ENCODE measurements around the gene TMEM121B.
A peak's percentile ranks its signal among the peaks of the same experiment; 100 is the strongest.

Gene TMEM121B

DNA sequence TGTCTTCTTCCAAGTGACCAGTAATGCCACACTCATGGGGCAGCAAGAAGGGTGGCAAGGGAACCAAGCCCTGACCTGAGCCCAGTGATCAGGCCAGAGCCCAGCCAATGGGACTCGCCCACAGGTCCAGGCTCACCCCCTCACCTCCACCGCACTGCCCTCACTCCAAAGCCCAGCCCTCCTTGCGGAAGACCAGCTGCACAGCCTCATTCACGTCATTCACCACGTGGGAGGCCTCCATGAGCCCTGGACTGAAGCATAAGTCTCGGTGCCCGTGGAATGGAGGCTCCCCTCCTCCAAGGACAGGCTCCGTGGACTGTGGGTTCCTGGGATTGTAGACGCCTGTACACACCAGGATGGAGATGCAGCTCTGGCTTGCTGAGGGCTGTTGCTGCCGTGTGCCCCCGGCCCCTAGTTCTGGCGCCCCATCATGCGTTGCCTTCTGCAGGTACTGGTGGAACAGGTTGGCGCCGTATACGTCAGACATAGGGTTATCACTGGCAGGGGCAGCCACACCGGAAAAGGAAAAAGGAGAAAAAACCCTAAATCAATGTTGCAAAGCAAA is 16.8 kb upstream of the TMEM121B start:
- no peak for DNase-seq

DNA sequence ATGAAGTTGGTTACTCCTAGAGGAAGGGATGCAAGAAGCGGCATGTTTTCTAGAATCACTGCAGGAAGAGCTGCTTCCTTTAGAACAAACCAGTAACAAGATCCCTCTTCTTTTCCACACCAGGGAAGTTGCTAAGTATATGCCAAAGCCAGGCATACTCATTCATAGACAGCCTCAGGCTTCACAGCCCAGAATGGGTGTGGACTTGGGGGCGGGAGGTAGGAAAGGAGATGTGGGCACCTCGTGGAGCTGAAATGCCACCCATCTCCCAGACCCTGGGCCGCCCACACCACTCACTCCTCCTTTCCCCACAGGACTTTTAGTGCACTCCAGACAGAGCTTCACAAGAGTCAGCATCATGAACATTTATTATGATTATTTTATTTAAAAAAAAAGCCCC is 16.0 kb upstream of the TMEM121B start:
- DNase-seq: no peak

DNA sequence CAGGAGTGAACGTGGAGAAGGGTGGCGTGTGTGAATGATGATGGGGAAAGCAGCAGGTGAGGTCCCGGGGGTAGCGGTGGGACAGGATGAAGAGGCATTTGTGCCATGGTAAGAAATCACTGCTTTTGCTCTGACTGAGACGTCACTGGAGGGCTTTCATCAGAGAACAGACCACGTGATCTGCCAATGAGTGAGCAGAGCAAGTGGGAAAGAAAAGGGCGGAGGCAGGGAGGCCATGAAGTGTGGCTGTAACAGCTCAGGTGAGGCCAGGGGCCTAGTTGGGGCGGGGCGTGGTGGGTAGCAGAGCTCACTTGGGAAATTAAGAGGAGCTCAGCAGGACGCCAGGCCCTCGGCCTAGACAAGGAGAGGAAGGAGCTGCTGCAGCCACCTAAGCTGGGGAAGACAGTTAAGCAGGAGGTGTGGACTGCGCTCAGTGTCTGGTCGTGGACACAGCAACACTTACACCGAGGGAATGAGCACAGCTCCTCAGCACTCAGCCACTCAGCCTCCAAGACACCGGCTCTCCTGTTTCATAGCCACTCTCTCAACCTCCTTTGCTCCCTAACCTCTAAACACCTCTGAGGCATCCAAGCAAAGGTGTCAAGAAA is 14.1 kb upstream of the TMEM121B start:
- DNase-seq: no peak

DNA sequence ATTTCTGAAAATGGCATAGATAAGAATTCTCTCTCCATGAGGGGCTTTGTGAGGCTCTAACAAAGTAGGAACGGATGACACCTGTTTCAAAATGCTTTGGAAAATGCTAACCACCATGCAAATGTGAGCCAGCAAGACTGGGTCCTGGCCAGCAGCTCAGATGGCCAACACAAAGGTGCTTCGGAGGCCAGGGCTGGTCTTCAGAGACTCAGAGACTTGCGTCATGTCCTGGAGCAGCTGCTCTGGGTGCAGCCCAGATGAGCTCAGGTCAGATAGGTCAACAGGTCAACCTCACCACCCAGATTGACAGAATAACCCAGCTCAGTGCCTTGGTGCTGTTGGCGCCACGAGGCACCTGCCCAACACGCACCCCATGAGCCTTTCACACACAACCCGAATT is 12.0 kb upstream of the TMEM121B start:
- no peak for DNase-seq

DNA sequence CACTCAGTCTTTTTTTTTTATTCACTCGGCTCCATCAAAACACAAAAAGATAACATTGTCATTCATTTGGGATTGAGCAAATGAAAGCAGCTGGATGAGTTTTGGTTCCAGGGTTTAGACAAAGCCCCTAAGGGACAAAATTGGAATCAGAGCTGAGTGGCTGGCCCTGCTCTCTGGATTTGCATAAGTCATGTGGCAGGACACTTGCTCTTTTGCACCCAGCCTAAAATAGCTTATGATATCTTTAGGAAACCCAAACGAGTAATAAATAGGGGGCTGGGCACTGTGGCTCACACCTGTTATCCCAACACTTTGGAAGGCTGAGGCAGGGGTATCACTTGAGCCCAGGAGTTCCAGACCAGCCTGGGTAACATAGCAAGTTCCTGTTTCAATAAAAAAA is 11.0 kb upstream of the TMEM121B start:
- no peak for DNase-seq

DNA sequence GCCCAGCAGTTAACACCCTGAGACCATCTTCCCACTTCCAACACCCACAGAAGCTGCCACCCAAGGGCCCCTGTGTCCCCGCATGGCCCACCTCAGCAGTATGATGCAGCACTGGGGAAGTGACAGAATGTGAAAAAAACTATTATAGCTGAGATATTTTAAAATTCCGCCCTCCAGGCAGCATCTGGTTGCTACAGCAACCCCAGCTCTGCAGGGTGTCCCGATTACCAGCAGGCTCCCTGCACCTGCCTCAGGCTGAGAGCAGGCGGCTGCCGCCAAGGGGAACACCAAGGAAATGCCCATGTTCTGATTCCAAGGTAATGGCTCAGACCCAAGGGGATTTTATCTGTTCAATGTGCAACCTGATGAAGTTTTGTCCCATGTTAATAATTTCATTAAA is 10.5 kb upstream of the TMEM121B start:
- DNase-seq: peak; percentile 52

DNA sequence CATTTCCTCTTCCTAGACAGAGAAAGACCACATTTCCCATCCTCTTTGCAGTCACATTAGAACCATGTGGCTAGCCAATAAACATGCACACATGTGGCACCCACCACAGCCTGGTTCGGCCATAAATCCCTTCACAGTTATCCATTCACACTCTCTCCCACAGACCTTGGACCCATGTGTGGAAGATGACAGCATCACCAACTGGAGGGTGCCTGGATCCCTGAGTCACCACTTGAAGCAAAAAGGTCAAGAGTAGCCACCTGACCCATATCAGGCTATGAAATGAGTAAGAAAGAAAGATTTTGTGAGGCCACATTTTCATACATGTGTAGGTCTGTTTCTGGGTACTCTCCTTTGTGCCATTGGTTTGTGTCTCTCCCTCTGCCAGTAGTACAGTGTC is 9.0 kb upstream of the TMEM121B start:
- no peak for DNase-seq

DNA sequence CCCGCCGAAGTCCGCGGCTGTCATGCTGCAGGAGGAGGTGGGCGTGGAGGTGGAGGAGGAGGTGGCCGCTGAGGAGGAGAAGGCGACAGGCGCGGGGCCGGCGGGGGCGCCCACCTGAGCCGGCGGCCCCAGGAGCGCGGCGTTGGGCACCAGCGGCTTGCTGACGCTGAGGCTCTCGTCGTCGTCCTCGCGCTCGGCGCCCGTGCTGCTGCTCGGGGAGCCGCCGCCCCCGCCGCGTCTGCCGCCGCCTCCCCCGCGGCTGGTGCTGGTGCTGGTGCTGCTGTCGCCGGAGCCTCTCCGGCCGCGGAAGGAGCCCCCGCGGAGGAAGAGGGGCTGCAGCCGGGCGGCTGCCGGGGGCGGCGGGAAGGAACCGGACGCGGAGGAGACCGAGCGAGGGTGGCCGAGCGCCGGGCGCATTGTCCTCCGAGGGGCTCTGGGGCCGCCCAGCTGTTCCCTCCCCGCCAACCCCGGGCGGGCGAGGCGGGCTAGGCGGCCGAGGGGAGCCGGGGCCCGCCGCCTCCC is 388 bp downstream of the TMEM121B start:
- DNase-seq: no peak

DNA sequence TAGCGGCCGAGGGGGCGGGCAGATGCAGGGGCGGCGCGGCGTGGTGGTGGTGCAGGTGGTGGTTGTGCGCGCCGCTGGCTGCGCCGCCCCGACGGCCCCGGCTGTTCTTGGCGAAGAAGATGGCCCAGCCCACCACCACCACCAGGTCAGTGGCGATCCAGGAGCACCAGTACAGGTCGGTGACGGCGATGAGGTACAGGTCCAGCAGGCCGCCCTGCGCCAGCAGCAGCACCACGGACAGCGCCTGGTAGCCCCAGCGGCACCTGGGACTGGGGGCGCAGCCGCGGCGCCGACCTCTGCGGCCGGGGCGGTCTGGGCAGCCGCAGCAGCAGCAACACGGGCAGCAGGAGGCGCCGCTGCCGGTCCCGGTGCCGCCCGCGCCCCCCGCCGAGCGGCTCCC is 879 bp downstream of the TMEM121B start:
- peak; percentile 77 for DNase-seq

DNA sequence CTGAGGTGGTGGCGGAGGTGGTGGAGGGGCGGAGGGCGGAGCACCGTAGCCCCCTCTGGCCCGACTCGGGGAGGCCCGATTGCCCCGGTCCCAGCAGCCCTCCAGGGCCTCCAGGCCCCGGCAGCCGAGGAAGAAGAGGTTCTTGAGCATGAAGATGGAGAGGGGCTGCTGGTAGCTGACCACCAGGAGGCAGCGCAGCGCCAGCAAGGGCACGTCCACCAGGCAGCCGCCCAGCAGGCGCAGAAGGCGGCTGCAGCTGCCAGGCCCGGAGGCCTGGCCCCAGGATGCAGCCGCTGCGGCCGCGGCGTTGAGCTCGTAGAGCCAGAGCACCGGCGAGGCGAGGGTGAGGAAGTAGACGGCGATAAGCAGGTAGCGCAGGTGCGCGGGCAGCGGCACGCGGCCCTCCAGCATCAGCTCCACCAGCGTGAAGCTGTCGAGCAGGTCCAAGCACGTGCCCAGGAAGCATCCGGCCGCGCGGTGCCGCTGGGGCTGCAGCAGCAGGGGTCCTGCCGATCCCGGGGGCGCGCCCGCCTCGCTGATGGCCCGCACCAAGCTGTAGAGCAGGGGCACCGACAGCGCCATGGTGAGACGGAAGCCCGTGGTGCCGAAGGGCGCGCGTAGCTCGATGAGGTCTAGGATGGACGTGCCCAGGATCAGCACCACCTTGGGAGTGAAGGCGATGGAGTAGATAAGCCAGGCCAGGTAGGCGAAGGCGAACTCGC is 1.5 kb downstream of the TMEM121B start:
- peak; percentile 48 for DNase-seq

DNA sequence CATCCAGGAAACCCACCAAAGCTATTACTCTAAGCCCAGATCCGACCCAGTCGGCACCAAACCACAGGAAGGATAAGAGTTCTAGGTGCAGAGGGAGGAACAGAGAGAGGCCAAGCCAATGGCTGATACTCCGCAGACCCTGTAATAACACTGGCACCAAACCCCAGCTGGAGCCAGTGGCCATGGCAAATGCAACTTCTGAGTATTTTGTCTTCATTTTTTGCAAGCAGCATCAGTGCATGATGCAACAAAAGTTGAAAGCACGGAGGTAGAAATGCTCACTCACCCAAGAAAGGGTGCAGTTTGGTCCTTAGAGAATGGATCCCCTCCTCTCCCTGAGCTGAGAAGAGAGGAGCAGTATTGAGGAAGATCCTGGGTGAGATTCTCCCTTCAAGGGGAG is 2.8 kb downstream of the TMEM121B start:
- no peak for DNase-seq

DNA sequence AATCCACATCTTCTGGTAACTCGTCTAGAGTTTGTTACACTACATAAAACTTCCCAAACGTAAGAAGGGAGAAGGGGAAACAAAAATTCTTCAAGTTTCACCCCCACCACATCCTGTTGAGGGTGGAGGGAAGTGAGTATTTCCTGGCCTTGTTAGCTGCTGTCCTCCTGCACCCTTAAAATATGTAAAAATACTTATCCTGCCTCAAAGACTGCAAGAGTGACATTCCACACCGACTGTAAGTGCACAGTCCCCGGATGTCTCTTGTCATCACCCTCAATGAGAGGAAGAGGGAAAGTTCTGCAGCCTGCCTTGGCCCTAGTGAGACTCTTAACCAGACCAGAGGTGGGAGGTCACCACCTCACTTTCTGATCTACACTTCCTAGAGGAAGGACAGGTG is 3.3 kb downstream of the TMEM121B start:
- DNase-seq: no peak

DNA sequence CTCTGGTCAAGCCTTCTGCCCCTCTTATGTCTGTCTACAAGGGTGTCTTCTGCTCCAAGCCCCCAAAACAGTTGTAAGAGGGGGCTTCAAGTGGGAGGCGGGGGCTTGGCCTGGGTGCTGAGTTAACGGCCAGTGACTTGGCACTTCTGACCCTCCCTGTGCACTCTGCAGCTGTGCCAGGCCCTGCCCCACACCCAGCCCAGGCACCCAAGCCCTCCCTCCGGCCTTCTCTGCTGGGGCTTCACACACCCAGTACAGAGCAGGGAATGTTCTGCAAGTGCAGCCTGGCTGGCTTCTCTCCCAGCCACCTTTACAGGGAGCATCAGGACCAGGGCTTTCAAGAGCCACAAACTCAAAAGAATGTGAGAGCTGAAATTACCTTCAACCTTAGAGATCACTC is 3.8 kb downstream of the TMEM121B start:
- DNase-seq: no peak

DNA sequence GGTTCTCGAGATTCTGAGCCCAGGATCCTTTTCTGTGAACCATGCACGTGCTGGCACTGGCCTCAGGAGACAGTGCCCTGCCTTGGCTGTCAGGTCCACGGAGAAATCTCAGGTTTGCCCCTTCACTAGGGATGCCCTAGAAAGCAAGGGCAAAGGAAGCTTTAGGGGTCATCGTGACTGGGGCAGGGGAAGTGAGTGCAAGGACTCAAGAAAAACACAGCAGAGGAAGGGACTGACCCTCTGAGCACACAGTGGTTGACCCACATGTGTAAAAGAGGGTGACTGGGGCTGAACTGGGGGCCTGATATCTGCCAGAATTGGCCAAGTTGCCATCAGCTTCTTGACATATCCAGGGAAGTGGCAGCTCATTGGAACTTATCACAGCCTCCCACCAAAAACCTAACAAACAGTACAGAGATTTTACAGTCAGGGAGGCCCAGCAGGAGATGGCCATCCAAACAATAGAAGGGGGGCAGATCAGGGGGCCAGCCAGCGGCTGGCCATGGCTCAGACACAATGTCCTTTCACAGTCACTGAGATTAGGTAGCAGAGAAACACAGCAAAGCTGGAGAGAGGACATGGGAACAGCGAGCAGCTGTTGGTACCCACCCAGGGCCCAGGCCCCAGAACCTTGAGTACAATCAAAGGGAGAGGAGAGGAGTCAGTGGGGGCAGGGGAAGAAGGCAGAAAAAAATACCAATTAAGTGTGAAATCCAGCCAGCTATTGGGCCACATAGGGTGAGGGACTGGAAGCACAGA is 4.4 kb downstream of the TMEM121B start:
- peak; percentile 51 for DNase-seq

DNA sequence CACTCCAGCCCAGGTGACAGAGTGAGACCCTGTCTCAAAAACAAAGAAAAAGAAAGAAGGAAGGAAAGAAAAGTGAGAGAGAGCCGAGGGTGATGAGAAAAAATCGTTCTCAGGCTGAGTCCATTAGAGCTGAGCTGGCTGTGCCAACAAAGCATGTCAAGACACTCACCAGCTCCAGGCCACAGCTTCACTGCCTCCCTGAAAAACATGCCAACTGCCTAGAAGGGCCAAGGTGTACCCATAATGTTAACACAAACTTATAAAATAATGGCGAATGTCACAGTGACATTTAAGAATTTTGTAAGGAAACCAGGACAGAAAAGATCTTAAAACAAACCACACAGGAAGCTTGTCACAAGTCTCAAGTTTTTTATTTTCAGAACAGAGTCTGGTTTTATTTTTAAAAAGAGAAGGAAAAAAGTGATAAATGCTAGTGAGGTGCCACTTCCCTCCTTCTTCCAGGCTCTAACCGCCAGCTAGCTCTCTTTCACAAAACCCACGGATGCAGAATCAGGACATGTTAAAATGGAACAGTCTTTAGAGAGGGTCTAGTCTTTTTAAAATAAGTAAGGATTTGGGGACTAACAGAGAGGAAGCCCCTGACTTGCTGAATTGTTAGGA is 5.1 kb downstream of the TMEM121B start:
- DNase-seq: no peak

DNA sequence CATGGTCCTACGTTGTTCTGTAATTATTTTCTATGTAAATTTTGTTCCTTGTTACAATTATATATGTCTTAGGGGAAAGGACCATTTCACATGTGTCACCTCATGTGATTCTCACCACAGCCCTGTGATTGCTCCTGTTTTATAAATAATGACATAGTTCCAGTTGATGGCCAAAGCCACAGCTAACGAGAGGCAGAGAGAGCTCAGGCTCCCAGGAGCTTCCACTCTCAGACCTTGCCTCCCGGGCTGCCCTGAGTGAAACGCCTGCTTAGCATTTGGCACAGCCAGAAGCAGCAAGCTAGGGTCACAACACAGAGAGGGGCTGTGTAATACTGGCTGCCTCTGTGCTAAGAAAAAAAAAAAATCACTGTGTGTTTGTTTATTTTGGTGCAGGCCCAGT is 5.9 kb downstream of the TMEM121B start:
- no peak for DNase-seq

DNA sequence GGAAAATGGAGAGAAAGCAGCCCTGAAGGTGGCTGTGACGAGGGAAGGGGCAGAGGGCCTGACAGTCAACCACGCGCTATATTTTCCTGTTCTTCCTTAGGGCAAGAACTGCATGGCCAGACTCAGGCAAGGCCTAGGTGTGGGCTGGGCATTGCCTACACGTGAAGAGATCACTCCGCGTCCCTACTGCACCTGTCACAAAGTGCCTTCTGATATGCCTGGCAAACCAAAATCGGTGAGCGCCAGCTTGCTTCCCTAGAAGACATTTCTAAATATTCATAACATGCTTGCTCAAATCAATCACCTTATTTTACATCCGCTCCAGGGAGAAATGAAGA is 6.3 kb downstream of the TMEM121B start:
- no peak for DNase-seq

DNA sequence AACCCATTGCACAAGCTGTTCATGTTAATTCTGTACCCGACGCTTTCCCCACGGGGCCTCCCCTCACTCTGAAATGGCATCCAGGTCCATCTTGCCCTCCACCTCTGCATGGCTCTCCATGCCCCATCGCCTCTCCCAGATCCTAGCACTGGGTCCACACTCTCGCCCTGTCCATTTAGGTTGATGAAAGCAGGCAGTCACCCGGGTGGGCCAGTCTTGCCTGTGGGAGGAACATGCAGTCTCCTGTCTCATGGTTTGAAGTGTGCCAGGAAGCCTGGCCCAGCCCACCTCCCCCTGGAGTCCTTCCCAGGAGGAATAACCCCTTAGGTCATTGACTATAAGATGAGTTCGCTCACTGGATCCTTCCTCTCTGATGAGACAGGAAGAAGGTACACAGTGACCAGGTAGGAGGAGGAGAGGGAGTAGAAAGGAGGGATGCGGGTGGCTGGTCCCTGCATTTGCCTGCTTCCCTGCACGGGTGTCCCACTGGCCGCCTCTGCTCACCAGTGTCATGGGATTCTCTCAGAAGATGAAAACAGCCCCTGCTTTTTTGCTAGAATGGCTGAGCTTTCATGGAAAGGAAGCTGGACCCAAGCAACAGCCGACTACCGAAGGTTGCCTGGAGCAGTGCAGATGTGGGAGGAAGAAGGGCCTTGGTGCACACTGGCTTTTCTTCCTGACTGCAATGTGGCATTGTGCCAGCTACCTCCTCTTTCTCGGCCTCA is 6.8 kb downstream of the TMEM121B start:
- no peak for DNase-seq

DNA sequence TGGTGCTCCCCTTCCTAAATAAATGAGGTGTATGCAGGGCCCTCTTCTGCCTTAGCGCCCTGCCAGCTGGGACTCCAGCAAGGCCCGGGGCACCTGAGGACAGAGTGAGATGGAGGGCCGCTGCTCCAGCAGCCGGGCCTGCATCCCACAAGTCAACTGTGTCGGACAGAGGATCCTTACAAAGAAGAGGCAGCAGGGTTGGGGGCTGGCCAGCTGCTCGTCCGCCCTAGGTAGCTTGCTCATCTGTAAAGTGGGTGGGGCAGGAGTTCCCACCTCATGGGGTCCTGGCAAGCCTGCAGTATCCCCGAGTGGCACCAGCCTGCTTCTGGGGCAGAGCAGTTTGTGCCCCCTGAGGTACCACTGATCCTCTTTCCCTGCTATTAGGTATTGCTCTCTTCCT is 7.6 kb downstream of the TMEM121B start:
- no peak for DNase-seq

DNA sequence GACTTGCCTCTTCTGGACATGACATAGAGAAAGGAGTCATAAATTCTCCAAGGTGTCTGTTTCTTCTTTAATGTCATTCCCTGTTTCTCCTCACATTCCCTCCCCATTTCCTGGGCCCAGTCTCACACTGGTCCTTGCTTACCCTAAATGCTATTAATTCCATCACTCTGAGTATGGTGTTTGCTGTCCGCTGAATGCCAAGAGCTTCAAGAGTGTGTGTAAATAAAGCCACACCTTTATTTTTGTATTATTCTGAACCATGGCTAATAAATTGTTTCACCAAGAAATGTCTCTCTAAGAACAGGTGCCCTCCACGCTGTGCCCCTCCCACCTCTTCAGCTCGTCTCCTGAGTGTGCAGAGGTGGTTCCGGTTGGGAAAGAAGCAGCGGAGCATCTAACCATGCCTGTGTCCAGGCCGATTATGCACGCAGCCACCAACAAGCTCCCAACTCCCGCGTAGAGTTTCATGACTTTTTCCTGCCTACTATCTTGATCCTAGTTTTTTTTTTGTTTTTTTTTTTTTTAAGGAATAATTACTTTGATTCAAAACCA is 8.6 kb downstream of the TMEM121B start:
- DNase-seq: no peak

DNA sequence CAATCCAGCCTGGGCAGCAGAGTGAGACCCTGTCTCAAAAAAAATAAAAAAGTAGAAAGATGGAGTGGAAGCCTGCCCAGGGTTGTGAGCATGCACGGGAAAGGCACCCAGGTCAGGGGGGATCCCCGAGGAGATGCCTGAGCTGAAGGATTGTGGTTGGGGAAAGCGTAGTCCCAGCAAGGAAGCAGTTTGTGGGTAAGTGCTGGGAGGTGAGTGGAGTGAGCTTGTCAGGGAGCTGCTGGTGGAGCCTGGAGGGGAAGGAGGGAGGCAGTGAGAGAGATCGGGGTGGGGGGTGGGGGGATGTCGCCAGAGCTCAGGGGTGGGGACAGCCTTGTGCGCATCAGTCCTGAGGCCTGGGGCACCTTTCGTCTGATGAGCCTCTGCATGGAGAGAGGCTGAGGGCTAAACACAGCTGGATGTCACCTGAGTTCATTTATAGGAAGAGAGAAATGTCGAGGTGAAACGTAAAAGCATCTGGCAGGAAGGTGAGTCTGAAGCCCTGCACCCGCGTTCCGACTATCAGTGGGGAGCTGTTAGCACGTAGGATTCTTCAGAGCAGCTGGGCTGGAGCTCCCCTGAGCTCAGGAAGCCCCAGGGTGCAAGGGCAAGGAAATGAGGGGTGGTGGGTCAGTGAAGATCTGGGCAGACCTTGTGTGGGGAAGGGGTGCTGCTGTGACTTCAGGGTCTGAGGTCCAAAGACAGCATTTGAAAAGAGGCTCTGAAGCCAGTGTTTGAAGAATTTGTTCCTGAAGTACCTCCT is 10.2 kb downstream of the TMEM121B start:
- no peak for DNase-seq

DNA sequence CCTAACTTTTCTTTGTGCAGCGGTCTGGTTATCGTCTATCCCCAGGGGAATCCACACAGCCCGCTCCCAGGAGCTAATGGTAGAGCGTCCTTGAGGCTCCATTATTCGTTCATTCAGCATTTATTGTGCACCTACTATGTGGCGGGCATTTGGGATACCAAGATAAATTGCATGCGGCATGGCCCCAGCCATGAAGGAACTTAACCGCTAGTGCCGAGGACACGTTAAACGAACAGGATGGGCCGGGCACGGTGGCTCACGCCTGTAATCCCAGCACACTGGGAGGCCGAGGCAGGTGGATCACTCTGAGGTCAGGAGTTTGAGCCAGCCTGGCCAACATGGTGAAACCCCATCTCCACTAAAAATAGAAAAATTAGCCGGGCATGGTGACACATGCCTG is 11.2 kb downstream of the TMEM121B start:
- no peak for DNase-seq

Data from eye (tissue), 1 donor.